ENCODE measurements around the gene IL2RA. TPM values are rescaled to one million over a fixed set of nuclear protein-coding genes. Genes with fewer than 3 reads are reported as not detected.

The IL2RA gene
- total RNA-seq, 1 experiment from 2014 or later = not detected

DNA sequence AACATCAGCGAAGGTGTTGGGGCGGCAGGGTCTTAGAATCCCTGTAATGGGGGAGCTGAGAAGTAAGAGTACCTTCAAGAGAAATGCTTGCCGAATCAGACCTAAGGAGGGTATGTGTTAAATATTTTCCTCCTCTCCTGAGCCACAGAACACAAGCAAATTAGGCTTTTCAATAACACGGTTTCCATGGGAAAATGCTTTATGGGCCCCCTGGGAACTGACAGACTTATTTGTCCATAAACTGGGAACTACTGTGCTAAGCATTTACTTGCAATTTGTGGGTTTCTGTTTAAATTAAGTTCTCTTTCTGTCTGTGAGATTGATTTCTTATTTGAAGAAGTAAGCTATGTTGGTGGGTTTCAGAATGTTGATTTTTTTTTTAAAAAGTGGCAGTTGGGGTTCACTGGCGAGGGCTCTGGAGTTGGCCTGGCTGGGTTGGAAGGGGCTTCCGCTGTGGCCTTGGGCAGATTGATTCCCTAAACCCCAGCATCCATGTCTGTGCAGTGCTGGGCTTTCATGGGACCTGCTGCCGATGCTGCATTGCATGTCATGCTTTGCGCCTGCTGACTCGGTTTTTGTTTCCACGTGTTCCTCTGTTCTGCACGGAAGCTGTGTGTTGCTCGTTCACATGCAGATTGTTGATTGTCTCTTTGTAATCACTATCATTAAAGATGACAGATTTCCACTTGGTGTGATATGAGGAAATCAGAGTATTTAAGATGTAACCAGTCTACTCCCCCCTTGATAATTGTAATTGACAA is 33.8 kb upstream of the IL2RA start:
- TF ChIP-seq, protein P1, sequence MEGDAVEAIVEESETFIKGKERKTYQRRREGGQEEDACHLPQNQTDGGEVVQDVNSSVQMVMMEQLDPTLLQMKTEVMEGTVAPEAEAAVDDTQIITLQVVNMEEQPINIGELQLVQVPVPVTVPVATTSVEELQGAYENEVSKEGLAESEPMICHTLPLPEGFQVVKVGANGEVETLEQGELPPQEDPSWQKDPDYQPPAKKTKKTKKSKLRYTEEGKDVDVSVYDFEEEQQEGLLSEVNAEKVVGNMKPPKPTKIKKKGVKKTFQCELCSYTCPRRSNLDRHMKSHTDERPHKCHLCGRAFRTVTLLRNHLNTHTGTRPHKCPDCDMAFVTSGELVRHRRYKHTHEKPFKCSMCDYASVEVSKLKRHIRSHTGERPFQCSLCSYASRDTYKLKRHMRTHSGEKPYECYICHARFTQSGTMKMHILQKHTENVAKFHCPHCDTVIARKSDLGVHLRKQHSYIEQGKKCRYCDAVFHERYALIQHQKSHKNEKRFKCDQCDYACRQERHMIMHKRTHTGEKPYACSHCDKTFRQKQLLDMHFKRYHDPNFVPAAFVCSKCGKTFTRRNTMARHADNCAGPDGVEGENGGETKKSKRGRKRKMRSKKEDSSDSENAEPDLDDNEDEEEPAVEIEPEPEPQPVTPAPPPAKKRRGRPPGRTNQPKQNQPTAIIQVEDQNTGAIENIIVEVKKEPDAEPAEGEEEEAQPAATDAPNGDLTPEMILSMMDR (conservative IDR thresholded peaks at IDR 0.05; ENCODE audit: low read depth, low read length) = no peak
- TF ChIP-seq EZH2 (IDR thresholded peaks at IDR 0.05; ENCODE audit: borderline replicate concordance, low read depth, low read length, poor library complexity, severe bottlenecking) = no peak
- Histone ChIP-seq H3K27ac (ENCODE audit: low read depth, low read length, poor library complexity, severe bottlenecking) (peak overlapping the region; percentile 55), H3K9me3 (ENCODE audit: low read depth, low read length, poor library complexity, severe bottlenecking) (no peaks in the 10 kb centered on the region), H3K4me3 (ENCODE audit: low read depth, low read length, poor library complexity, severe bottlenecking) (no peak overlapping the region), H3K36me3 (ENCODE audit: insufficient read depth, low read length, poor library complexity, severe bottlenecking) (peaks cover 32% of the 10 kb centered on the region), H3K27me3 (replicated peaks; ENCODE audit: insufficient read depth, low read depth, low read length, poor library complexity) (no peaks in the 10 kb centered on the region), H3K4me1 (ENCODE audit: insufficient read depth, low read length, poor library complexity, severe bottlenecking) (peaks cover 22% of the 10 kb centered on the region)
- intact Hi-C loops (cut with micrococcal nuclease; ENCODE audit: unreplicated experiment) = no loop called here
- ChIA-PET CTCF (no interaction called here), POLR2A (ENCODE audit: low non-redundant PET) (no interaction called here)
- no TSS peak for BruUV-seq (replicated peaks)
- peak; percentile 70 for DNase-seq (ENCODE audit: low spot score)

DNA sequence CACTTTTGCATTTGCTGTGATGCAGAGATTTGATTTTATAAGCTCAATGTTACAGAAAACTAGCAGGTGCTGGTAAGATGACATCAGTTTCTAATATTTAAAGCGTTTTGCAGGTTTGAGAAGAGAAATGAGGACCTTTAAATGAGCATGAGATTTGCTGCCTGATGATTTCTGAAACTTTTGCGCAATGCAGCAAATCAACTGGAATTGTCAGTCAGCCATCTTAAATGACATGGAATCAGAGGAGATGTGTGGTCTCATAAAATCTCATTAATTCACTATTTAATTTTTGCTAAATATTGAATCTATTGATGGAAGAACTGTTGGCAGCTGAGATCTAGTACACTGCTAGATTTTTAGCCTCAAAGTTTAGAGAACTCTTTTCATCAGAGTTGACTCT is 30.6 kb upstream of the IL2RA start:
- TF ChIP-seq, protein P1 (conservative IDR thresholded peaks at IDR 0.05; ENCODE audit: low read depth, low read length) = no peak
- Histone ChIP-seq H3K4me1 (ENCODE audit: insufficient read depth, low read length, poor library complexity, severe bottlenecking) (peaks cover 32% of the 10 kb centered on the region), H3K4me3 (ENCODE audit: low read depth, low read length, poor library complexity, severe bottlenecking) (no peak overlapping the region), H3K27ac (ENCODE audit: low read depth, low read length, poor library complexity, severe bottlenecking) (no peak overlapping the region), H3K9me3 (ENCODE audit: low read depth, low read length, poor library complexity, severe bottlenecking) (no peaks in the 10 kb centered on the region), H3K27me3 (replicated peaks; ENCODE audit: insufficient read depth, low read depth, low read length, poor library complexity) (no peaks in the 10 kb centered on the region), H3K36me3 (ENCODE audit: insufficient read depth, low read length, poor library complexity, severe bottlenecking) (peaks cover 9% of the 10 kb centered on the region)
- ChIA-PET CTCF (no interaction called here), POLR2A (ENCODE audit: low non-redundant PET) (no interaction called here)
- DNase-seq (ENCODE audit: low spot score) = no peak
- intact Hi-C loops (cut with micrococcal nuclease; ENCODE audit: unreplicated experiment) = no loop called here
- BruUV-seq (replicated peaks) = no TSS peak

DNA sequence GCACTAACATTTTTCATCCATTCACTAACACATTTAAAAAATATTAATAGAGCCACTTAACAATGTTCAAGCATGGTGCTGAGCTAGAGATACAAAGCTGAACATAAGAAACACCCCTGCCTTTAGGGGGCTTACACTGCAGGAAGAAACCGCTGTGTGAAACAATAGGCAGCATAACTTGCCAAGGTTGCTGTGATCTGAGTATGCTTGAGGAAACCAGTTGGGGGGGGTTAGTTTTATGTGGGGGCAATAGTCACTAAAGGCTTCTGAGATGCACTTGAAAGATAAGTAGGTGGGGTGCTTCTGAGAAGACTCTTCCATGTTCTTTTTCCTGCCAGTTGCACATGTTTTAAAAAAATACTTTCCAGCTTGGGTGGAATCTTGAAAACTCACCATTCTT is 29.5 kb upstream of the IL2RA start:
- POLR2A ChIA-PET (ENCODE audit: low non-redundant PET) = no interaction called here
- no peaks in the 10 kb centered on the region for H3K27me3 ChIP-seq (replicated peaks; ENCODE audit: insufficient read depth, low read depth, low read length, poor library complexity)
- no peak overlapping the region for H3K27ac ChIP-seq (ENCODE audit: low read depth, low read length, poor library complexity, severe bottlenecking)
- intact Hi-C loops (cut with micrococcal nuclease; ENCODE audit: unreplicated experiment) = no loop called here
- DNase-seq (ENCODE audit: low spot score) = peak; percentile 49
- CTCF ChIA-PET = no interaction called here
- no TSS peak for BruUV-seq (replicated peaks)
- H3K4me3 ChIP-seq (ENCODE audit: low read depth, low read length, poor library complexity, severe bottlenecking) = no peak overlapping the region
- TF ChIP-seq EZH2 (IDR thresholded peaks at IDR 0.05; ENCODE audit: borderline replicate concordance, low read depth, low read length, poor library complexity, severe bottlenecking) = no peak
- H3K36me3 ChIP-seq (ENCODE audit: insufficient read depth, low read length, poor library complexity, severe bottlenecking) = no peaks in the 10 kb centered on the region
- H3K4me1 ChIP-seq (ENCODE audit: insufficient read depth, low read length, poor library complexity, severe bottlenecking) = peaks cover 32% of the 10 kb centered on the region
- H3K9me3 ChIP-seq (ENCODE audit: low read depth, low read length, poor library complexity, severe bottlenecking) = no peaks in the 10 kb centered on the region

All from A673 (cell line).